HepG2 (cell line): Measurements from ENCODE around the gene SIKE1. TPM values are rescaled to one million over a fixed set of nuclear protein-coding genes. Genes with fewer than 3 reads are reported as not detected.

Experiments
- ATAC-seq: fragments of 200-7000 bp; cut with Tn5 transposase; 3 replicates; pipeline ENCODE4 v1.9.1; 2020; ENCODE audit warnings: mild to moderate bottlenecking, moderate library complexity
- BruUV-seq: library from RNA; stranded (reverse); fragments of 400-500 nt; replicated peaks from 2 replicates; lab custom pipeline; 2021; lab: Mats Ljungman, UMichigan
- CTCF ChIA-PET: fragments of 300-600 bp; formaldehyde crosslinking; extraction: SDS; loops from one replicate; lab custom pipeline; 2021; ENCODE audit warnings: low total read pairs, inconsistent platforms, low intra/inter-chr PET ratio; lab: Yijun Ruan, JAX
- POLR2A ChIA-PET: fragments of 350-600 bp; sonication (Branson Sonifier 250); formaldehyde crosslinking; loops from one replicate; lab custom pipeline; 2020; ENCODE audit warnings: antibody characterized with exemption, inconsistent platforms; lab: Yijun Ruan, JAX
- DNase-seq: peaks from one replicate; pipeline ENCODE4 v3.0.0-alpha.2; 2015; ENCODE audit warnings: low spot score
- FAIRE-seq: peaks from 3 replicates; lab custom pipeline; 2011; peaks lifted over from hg19 to GRCh38; lab: Jason Lieb, UNC
- H2AFZ ChIP-seq: one replicate; pipeline ENCODE4 v1.6.1; 2011; ENCODE audit warnings: low read length, inconsistent platforms
- H3K27ac ChIP-seq: fragments of 300-600 bp; 3 replicates; pipeline ENCODE4 v1.8.0; 2011; ENCODE audit warnings: mixed run types, mild to moderate bottlenecking, mixed read lengths, low read length, inconsistent platforms; ENCODE audit not compliant: insufficient read depth; ENCODE audit errors: extremely low read length
- H3K27me3 ChIP-seq, 2 experiments: fragments of 200-600 bp in 1 of 2; 2 replicates in 1 of 2; 3 replicates in 1 of 2; pipeline versions ENCODE4 v1.6.0 to v1.8.0; 2011; ENCODE audit warnings: low read length in 2 of 2, mild to moderate bottlenecking in 2 of 2, moderate library complexity in 2 of 2, inconsistent platforms in 1 of 2; ENCODE audit not compliant: insufficient read depth in 2 of 2, control insufficient read depth in 1 of 2
- H3K36me3 ChIP-seq, 2 experiments: fragments of 200-600 bp in 1 of 2; replicated peaks in 1 of 2; 2 replicates in 1 of 2; 3 replicates in 1 of 2; pipeline versions ENCODE4 v1.5.1 to v1.8.0; 2011; ENCODE audit warnings: low read length in 2 of 2, inconsistent platforms in 1 of 2; ENCODE audit not compliant: insufficient read depth in 2 of 2, control insufficient read depth in 1 of 2
- H3K4me1 ChIP-seq: 2 replicates; pipeline ENCODE4 v1.5.1; 2012; ENCODE audit warnings: low read length, inconsistent platforms; ENCODE audit not compliant: insufficient read depth
- H3K4me2 ChIP-seq: 2 replicates; pipeline ENCODE4 v1.6.0; 2011; ENCODE audit warnings: low read depth, low read length, inconsistent platforms
- H3K4me3 ChIP-seq, 3 experiments: fragments of 200-600 bp in 1 of 3; sonication (generic), shearing (Covaris generic) in 1 of 3; replicated peaks in 1 of 3; 2 replicates each; pipeline ENCODE4 v1.5.1; 2011 to 2016; ENCODE audit warnings: low read length in 3 of 3, inconsistent platforms in 2 of 3, low read depth in 2 of 3, mild to moderate bottlenecking in 2 of 3, control low read depth in 1 of 3, mixed read lengths in 1 of 3; ENCODE audit not compliant: insufficient read depth in 1 of 3
- H3K79me2 ChIP-seq: one replicate; pipeline ENCODE4 v1.6.1; 2011; ENCODE audit warnings: low read length, inconsistent platforms; ENCODE audit not compliant: insufficient read depth
- H3K9ac ChIP-seq: 2 replicates; pipeline ENCODE4 v1.6.0; 2011; ENCODE audit warnings: mild to moderate bottlenecking, low read depth, low read length, inconsistent platforms; ENCODE audit not compliant: insufficient read depth
- H3K9me3 ChIP-seq: 2 replicates; pipeline ENCODE4 v1.5.1; 2012; ENCODE audit warnings: mild to moderate bottlenecking, low read length
- H4K20me1 ChIP-seq: 2 replicates; pipeline ENCODE4 v1.6.0; 2011; ENCODE audit warnings: inconsistent platforms, mild to moderate bottlenecking, low read length, moderate library complexity; ENCODE audit not compliant: insufficient read depth
- ATF4 ChIP-seq, 2 experiments: fragments of 450-650 bp in 1 of 2; sonication (generic) in 1 of 2; formaldehyde crosslinking; IDR thresholded peaks; 2 replicates each; pipeline versions ENCODE4 v1.5.0 to v1.8.0; 2020 to 2022; ENCODE audit warnings: mild to moderate bottlenecking in 1 of 2, missing genetic modification reagents in 1 of 2
- CEBPB ChIP-seq: IDR thresholded peaks from 2 replicates; pipeline ENCODE4 v1.6.1; 2011; ENCODE audit warnings: low read depth, low read length, improper control_type of control experiment, borderline replicate concordance
- CEBPG ChIP-seq: IDR thresholded peaks from 2 replicates; pipeline ENCODE4 v1.6.1; 2016
- FOXM1 ChIP-seq: sonication (generic); formaldehyde crosslinking; IDR thresholded peaks from 2 replicates; pipeline ENCODE4 v1.5.0; 2020; ENCODE audit warnings: missing genetic modification reagents
- GPN1 ChIP-seq: sonication (generic); formaldehyde crosslinking; IDR thresholded peaks from 2 replicates; pipeline ENCODE4 v1.5.1; 2020; ENCODE audit warnings: missing genetic modification reagents, borderline replicate concordance
- HNF4A ChIP-seq: sonication (generic); formaldehyde crosslinking; IDR thresholded peaks from 2 replicates; pipeline ENCODE4 v1.4.0; 2020; ENCODE audit warnings: missing genetic modification reagents
- IRF1 ChIP-seq: sonication (generic); formaldehyde crosslinking; IDR thresholded peaks from 2 replicates; pipeline ENCODE4 v1.4.0; 2020; ENCODE audit warnings: low read depth, mild to moderate bottlenecking, missing genetic modification reagents
- JARID2 ChIP-seq: sonication (generic); formaldehyde crosslinking; IDR thresholded peaks from 2 replicates; pipeline ENCODE4 v1.8.1; 2023; ENCODE audit warnings: missing genetic modification reagents, inconsistent platforms; ENCODE audit not compliant: insufficient replicate concordance
- KAT8 ChIP-seq: IDR thresholded peaks from 2 replicates; pipeline ENCODE4 v1.6.1; 2016; ENCODE audit warnings: missing genetic modification reagents, missing compliant biosample characterization
- KMT2A ChIP-seq: sonication (generic); formaldehyde crosslinking; IDR thresholded peaks from 2 replicates; pipeline ENCODE4 v1.4.0; 2020; ENCODE audit warnings: missing genetic modification reagents
- LCORL ChIP-seq, 2 experiments: fragments of 450-650 bp in 1 of 2; sonication (generic) in 1 of 2; formaldehyde crosslinking in 1 of 2; IDR thresholded peaks; 2 replicates each; pipeline versions ENCODE4 v1.5.0 to v1.6.1; 2017 to 2020; ENCODE audit warnings: antibody characterized with exemption in 1 of 2, missing genetic modification reagents in 1 of 2
- MTF1 ChIP-seq: sonication (generic); formaldehyde crosslinking; IDR thresholded peaks from 2 replicates; pipeline ENCODE4 v1.5.0; 2020; ENCODE audit warnings: missing genetic modification reagents
- NR2F6 ChIP-seq, 2 experiments: IDR thresholded peaks; 2 replicates each; pipeline ENCODE4 v1.6.1; 2016; ENCODE audit warnings: antibody characterized with exemption in 1 of 2, mild to moderate bottlenecking in 1 of 2
- PPARG ChIP-seq: conservative IDR thresholded peaks from 2 replicates; pipeline ENCODE4 v1.6.1; 2016; ENCODE audit warnings: missing biosample characterization, missing genetic modification reagents
- RXRB ChIP-seq: IDR thresholded peaks from 2 replicates; pipeline ENCODE4 v1.6.1; 2016; ENCODE audit warnings: borderline replicate concordance, missing genetic modification reagents, missing compliant biosample characterization
- SALL2 ChIP-seq: sonication (generic); formaldehyde crosslinking; IDR thresholded peaks from 2 replicates; pipeline ENCODE4 v1.8.1; 2023; ENCODE audit warnings: mild to moderate bottlenecking, missing genetic modification reagents, inconsistent platforms
- SIN3A ChIP-seq: IDR thresholded peaks from 2 replicates; pipeline ENCODE4 v1.6.1; 2011; ENCODE audit warnings: low read depth, mild to moderate bottlenecking, control low read depth, low read length, borderline replicate concordance
- SMAD1 ChIP-seq: sonication (generic); formaldehyde crosslinking; IDR thresholded peaks from 2 replicates; pipeline ENCODE4 v1.4.0; 2020; ENCODE audit warnings: missing genetic modification reagents, low read depth, mild to moderate bottlenecking, borderline replicate concordance
- YEATS2 ChIP-seq: sonication (generic); formaldehyde crosslinking; IDR thresholded peaks from 2 replicates; pipeline ENCODE4 v1.4.0; 2020; ENCODE audit warnings: missing genetic modification reagents, borderline replicate concordance
- ZBTB14 ChIP-seq: sonication (generic); formaldehyde crosslinking; IDR thresholded peaks from 2 replicates; pipeline ENCODE4 v1.4.0; 2020; ENCODE audit warnings: missing genetic modification reagents
- ZFP41 ChIP-seq: sonication (generic); formaldehyde crosslinking; IDR thresholded peaks from 2 replicates; pipeline ENCODE4 v1.4.0; 2020; ENCODE audit warnings: mild to moderate bottlenecking, missing genetic modification reagents, borderline replicate concordance
- ZNF136 ChIP-seq: sonication (generic); formaldehyde crosslinking; IDR thresholded peaks from 2 replicates; pipeline ENCODE4 v1.8.1; 2022; ENCODE audit warnings: low read depth, mild to moderate bottlenecking, moderate library complexity, missing genetic modification reagents
- ZNF20 ChIP-seq: sonication (generic); formaldehyde crosslinking; IDR thresholded peaks from 2 replicates; pipeline ENCODE4 v1.4.0; 2020; ENCODE audit warnings: mild to moderate bottlenecking, moderate library complexity, missing genetic modification reagents
- ZSCAN20 ChIP-seq: sonication (generic); formaldehyde crosslinking; IDR thresholded peaks from 2 replicates; pipeline ENCODE4 v1.4.0; 2020; ENCODE audit warnings: missing genetic modification reagents, mild to moderate bottlenecking, borderline replicate concordance
- WGBS: methylation state at CpG from one replicate; pipeline ENCODE4 v1.1.6; 2017; ENCODE audit warnings: low lambda C conversion rate; 5-methylcytosine and 5-hydroxymethylcytosine counted together
- in situ Hi-C: cut with HindIII; loops from 2 replicates; pipeline ENCODE4 v1.10.0; 2017; ENCODE audit warnings: low pct_unique_long_range_greater_than_20kb; ENCODE audit not compliant: extremely low pct_ligation_motif_present
- intact Hi-C: fragments of 100-400 bp; cut with micrococcal nuclease; formaldehyde crosslinking; loops from one replicate; pipeline ENCODE4 v1.10.0; 2022; ENCODE audit not compliant: unreplicated experiment
- polyA plus RNA-seq, 8 experiments: library from polyadenylated mRNA; depleted of rRNA in 3 of 8; stranded (reverse) in 7 of 8; unstranded in 1 of 8; fragments of >200 nt; fragmentation: Illumina TruSeq in 4 of 8; extraction: Trizol in 4 of 8; gene quantifications; 2 replicates each; pipeline versions ENCODE4 v1.2.1 to v1.2.3, GENCODE V29; 2011 to 2016; ENCODE audit warnings: low read depth in 4 of 8, missing spikeins in 1 of 8, mixed read lengths in 1 of 8; ENCODE audit not compliant: insufficient read depth in 1 of 8
- total RNA-seq, 5 experiments: library from RNA; depleted of rRNA; stranded (reverse); fragments of >200 nt; fragmentation: Illumina TruSeq; extraction: Trizol; gene quantifications; 2 replicates each; pipeline ENCODE4 v1.2.3, GENCODE V29; 2016; ENCODE audit warnings: low read depth in 1 of 5

Gene SIKE1
- total and polyA plus RNA-seq, 2 of the 13 experiments (the other 11 are each of a cell fraction or from before 2014, with no cell fraction given) = 36.5 to 58.4 TPM

- BruUV-seq = no TSS peak
- H3K4me3 ChIP-seq = no peak overlapping the region
- no peaks in the 10 kb centered on the region; the same call in 1 of the 2 replicates for H3K9me3 ChIP-seq
- H3K4me2 ChIP-seq = no peak overlapping the region
- H3K4me1 ChIP-seq = peaks cover 7% of the 10 kb centered on the region; the same call in 1 of the 2 replicates
- TF ChIP-seq ZBTB14 (CRISPR knock-in tag) (no peak), YEATS2 (CRISPR knock-in tag) (no peak), JARID2 (CRISPR knock-in tag) (no peak), SALL2 (no peak), ZNF136 (no peak), CEBPG (CRISPR knock-in tag) (peak; percentile 26; the same call in 1 of the 2 replicates), ZNF20 (CRISPR knock-in tag) (no peak), GPN1 (CRISPR knock-in tag) (no peak), KAT8 (CRISPR knock-in tag) (no peak), HNF4A (CRISPR knock-in tag) (peak; percentile 31; the same call in 1 of the 2 replicates), ZSCAN20 (no peak), RXRB (CRISPR knock-in tag) (no peak), KMT2A (CRISPR knock-in tag) (no peak), MTF1 (CRISPR knock-in tag) (no peak), SIN3A (no peak), FOXM1 (CRISPR knock-in tag) (no peak), LCORL (IDR thresholded peaks at IDR 0.05) (no peak), LCORL (CRISPR knock-in tag; IDR thresholded peaks at IDR 0.05) (no peak), CEBPB (0 out of 2 replicates have a peak, but pooled peaks have one; percentile 36), NR2F6 (IDR thresholded peaks at IDR 0.05) (no peak), NR2F6 (CRISPR knock-in tag; IDR thresholded peaks at IDR 0.05) (no peak), SMAD1 (CRISPR knock-in tag) (no peak), ATF4 (CRISPR knock-in tag; IDR thresholded peaks at IDR 0.05) (peak in 1 of 2 experiments; percentile 54; a peak in 1 of 4 replicates), ZFP41 (CRISPR knock-in tag) (no peak), PPARG (no peak), IRF1 (CRISPR knock-in tag) (no peak)
- no peak overlapping the region for H3K27ac ChIP-seq
- FAIRE-seq (no peak), ATAC-seq (no peak), DNase-seq (no peak)
- H3K27me3 ChIP-seq = no peaks in the 10 kb centered on the region
- H3K79me2 ChIP-seq = no peaks in the 10 kb centered on the region
- intact Hi-C loops = no loop called here
- ChIA-PET POLR2A (no interaction called here), CTCF (no interaction called here)
- H4K20me1 ChIP-seq = no peaks in the 10 kb centered on the region
- H2AFZ ChIP-seq = no peak overlapping the region
- in situ Hi-C loops = no loop called here
- 1% methylated on average over 3 of the region's 3 CpGs for WGBS
- H3K36me3 ChIP-seq = no peaks in the 10 kb centered on the region
- no peak overlapping the region for H3K9ac ChIP-seq
Observed at GRCh38 chr1:114819869-114820268, 39.4 kb upstream of the SIKE1 start.
